Midbrain (tissue), 1 donor: Measurements from ENCODE around the gene TLK2.

Experiments
- DNase-seq: peaks from one replicate; lab custom pipeline; 2025; lab: John Stamatoyannopoulos, UW

TLK2 gene

GRCh38 chr17:62628831-62629555 lies 150.4 kb downstream of the TLK2 start:
- DNase-seq: no peak

GRCh38 chr17:62629556-62630364 lies 151.1 kb downstream of the TLK2 start:
- no peak for DNase-seq

GRCh38 chr17:62630365-62631085 lies 151.9 kb downstream of the TLK2 start:
- no peak for DNase-seq

- DNase-seq: no peak
Observed at GRCh38 chr17:62631086-62631935, 152.7 kb downstream of the TLK2 start.

GRCh38 chr17:62631936-62632924 lies 153.6 kb downstream of the TLK2 start:
- DNase-seq: no peak

GRCh38 chr17:62637809-62638208 lies 159.2 kb downstream of the TLK2 start:
- no peak for DNase-seq

GRCh38 chr17:62641153-62641552 lies 162.5 kb downstream of the TLK2 start:
- no peak for DNase-seq

GRCh38 chr17:62641951-62642350 lies 163.3 kb downstream of the TLK2 start:
- DNase-seq: no peak

- DNase-seq: no peak
Observed at GRCh38 chr17:62643496-62643895, 164.9 kb downstream of the TLK2 start.

- no peak for DNase-seq
Observed at GRCh38 chr17:62644487-62645173, 166.0 kb downstream of the TLK2 start.

GRCh38 chr17:62648251-62648955 lies 169.8 kb downstream of the TLK2 start:
- DNase-seq: no peak

- no peak for DNase-seq
Observed at GRCh38 chr17:62648956-62649294, 170.3 kb downstream of the TLK2 start.

- DNase-seq: no peak
Observed at GRCh38 chr17:62649570-62649969, 170.9 kb downstream of the TLK2 start.

GRCh38 chr17:62650587-62650986 lies 172.0 kb downstream of the TLK2 start:
- no peak for DNase-seq

- peak; percentile 26 for DNase-seq
Observed at GRCh38 chr17:62652251-62653001, 173.8 kb downstream of the TLK2 start.

- no peak for DNase-seq
Observed at GRCh38 chr17:62653002-62653825, 174.6 kb downstream of the TLK2 start.

- DNase-seq: no peak
Observed at GRCh38 chr17:62653826-62654761, 175.5 kb downstream of the TLK2 start.
